ENCODE data around the gene GALNT14. TPM values are rescaled to one million over a fixed set of nuclear protein-coding genes. Genes with fewer than 3 reads are reported as not detected.

The GALNT14 gene
- total RNA-seq, 2 donors from 2014 or later: 1.6 TPM; not detected in 1

- Histone ChIP-seq H3K4me1 (ENCODE audit: control insufficient read depth in 1 of 2, low read depth in 2 of 2) (no peaks in the 10 kb centered on the region), H3K4me3 (no peak overlapping the region), H3K9me3 (peaks cover 3% of the 10 kb centered on the region), H3K36me3 (no peaks in the 10 kb centered on the region), H3K27me3 (replicated peaks; ENCODE audit: insufficient read depth) (no peaks in the 10 kb centered on the region), H3K27ac (no peak overlapping the region)
- TF ChIP-seq CTCF (IDR thresholded peaks at IDR 0.05): no peak
- DNase-seq (ENCODE audit: low spot score) (no peak), ATAC-seq (ENCODE audit: insufficient number of reproducible peaks, low FRiP score, low read depth) (no peak)
Measured at GRCh38 chr2:31031132-31031706, 107.0 kb downstream of the GALNT14 start.

- no peak for TF ChIP-seq CTCF (IDR thresholded peaks at IDR 0.05)
- ATAC-seq (ENCODE audit: insufficient number of reproducible peaks, low FRiP score, low read depth): no peak
- no peaks in the 10 kb centered on the region for H3K27me3 ChIP-seq (replicated peaks; ENCODE audit: insufficient read depth)
- no peak overlapping the region for H3K4me3 ChIP-seq
- no peaks in the 10 kb centered on the region for H3K9me3 ChIP-seq
- no peak overlapping the region for H3K27ac ChIP-seq
- no peaks in the 10 kb centered on the region for H3K36me3 ChIP-seq
- H3K4me1 ChIP-seq (ENCODE audit: control insufficient read depth in 1 of 2, low read depth in 2 of 2): no peaks in the 10 kb centered on the region
- DNase-seq (ENCODE audit: low spot score): no peak
Measured at GRCh38 chr2:31028417-31028816, 109.8 kb downstream of the GALNT14 start.

GRCh38 chr2:31027549-31027948, 110.7 kb downstream of the GALNT14 start:
- ATAC-seq (ENCODE audit: insufficient number of reproducible peaks, low FRiP score, low read depth) (no peak), DNase-seq (ENCODE audit: low spot score) (no peak)
- Histone ChIP-seq H3K4me3 (no peak overlapping the region), H3K4me1 (ENCODE audit: control insufficient read depth in 1 of 2, low read depth in 2 of 2) (no peaks in the 10 kb centered on the region), H3K36me3 (no peaks in the 10 kb centered on the region), H3K27me3 (replicated peaks; ENCODE audit: insufficient read depth) (no peaks in the 10 kb centered on the region), H3K9me3 (no peaks in the 10 kb centered on the region), H3K27ac (no peak overlapping the region)
- TF ChIP-seq CTCF (IDR thresholded peaks at IDR 0.05): no peak

- no peak for TF ChIP-seq CTCF (IDR thresholded peaks at IDR 0.05)
- Histone ChIP-seq H3K9me3 (no peaks in the 10 kb centered on the region), H3K27me3 (replicated peaks; ENCODE audit: insufficient read depth) (no peaks in the 10 kb centered on the region), H3K27ac (no peak overlapping the region), H3K4me1 (ENCODE audit: control insufficient read depth in 1 of 2, low read depth in 2 of 2) (no peaks in the 10 kb centered on the region), H3K36me3 (no peaks in the 10 kb centered on the region), H3K4me3 (no peak overlapping the region)
- no peak for ATAC-seq (ENCODE audit: insufficient number of reproducible peaks, low FRiP score, low read depth)
- DNase-seq (ENCODE audit: low spot score): no peak
Measured at GRCh38 chr2:31023541-31023940, 114.7 kb downstream of the GALNT14 start.

- Histone ChIP-seq H3K4me1 (ENCODE audit: control insufficient read depth in 1 of 2, low read depth in 2 of 2) (no peaks in the 10 kb centered on the region), H3K9me3 (no peaks in the 10 kb centered on the region), H3K27me3 (replicated peaks; ENCODE audit: insufficient read depth) (no peaks in the 10 kb centered on the region), H3K4me3 (no peak overlapping the region), H3K36me3 (no peaks in the 10 kb centered on the region), H3K27ac (no peak overlapping the region)
- TF ChIP-seq CTCF (IDR thresholded peaks at IDR 0.05): no peak
- no peak for ATAC-seq (ENCODE audit: insufficient number of reproducible peaks, low FRiP score, low read depth)
- DNase-seq (ENCODE audit: low spot score): no peak
Measured at GRCh38 chr2:31020713-31021112, 117.5 kb downstream of the GALNT14 start.
